CD14-positive monocyte (primary cell): Measurements from ENCODE around the gene HDHD5. TPM values are rescaled to one million over a fixed set of nuclear protein-coding genes. Genes with fewer than 3 reads are reported as not detected.

ENCODE experiments used
- DNase-seq, 3 donors: peaks; one replicate each; pipeline ENCODE4 v3.0.0-alpha.2; 2011 to 2022
- H2AFZ ChIP-seq: 2 replicates; pipeline ENCODE4 v1.6.0; 2012; ENCODE audit warnings: mild to moderate bottlenecking, low read depth, low read length, inconsistent platforms; ENCODE audit not compliant: insufficient read depth, poor library complexity, severe bottlenecking
- H3K27ac ChIP-seq, 2 donors: 1 replicate in 1 of 2; 2 replicates in 1 of 2; pipeline ENCODE4 v1.5.1; 2012 to 2013; ENCODE audit warnings: low read length in 2 of 2, control low read depth in 1 of 2, inconsistent platforms in 1 of 2, low read depth in 1 of 2, mild to moderate bottlenecking in 1 of 2
- H3K27me3 ChIP-seq, 2 donors: one replicate each; pipeline versions ENCODE4 v1.6.0 to v1.6.1; 2011 to 2013; ENCODE audit warnings: low read length in 2 of 2; ENCODE audit not compliant: control insufficient read depth in 2 of 2, insufficient read depth in 2 of 2
- H3K36me3 ChIP-seq, 2 donors: replicated peaks in 1 of 2; 1 replicate in 1 of 2; 2 replicates in 1 of 2; pipeline versions ENCODE4 v1.5.1 to v1.6.1; 2012 to 2013; ENCODE audit warnings: low read length in 2 of 2, control low read depth in 1 of 2, inconsistent platforms in 1 of 2, mild to moderate bottlenecking in 1 of 2; ENCODE audit not compliant: insufficient read depth in 2 of 2, control insufficient read depth in 1 of 2
- H3K4me1 ChIP-seq, 2 donors: 1 replicate in 1 of 2; 2 replicates in 1 of 2; pipeline versions ENCODE4 v1.5.1 to v1.6.1; 2012 to 2013; ENCODE audit warnings: low read length in 2 of 2, control low read depth in 1 of 2, inconsistent platforms in 1 of 2, mild to moderate bottlenecking in 1 of 2, moderate library complexity in 1 of 2; ENCODE audit not compliant: insufficient read depth in 2 of 2, control insufficient read depth in 1 of 2
- H3K4me2 ChIP-seq: replicated peaks from 2 replicates; pipeline ENCODE3; 2012; ENCODE audit warnings: low read length, moderate library complexity, mild to moderate bottlenecking; ENCODE audit not compliant: poor library complexity, severe bottlenecking; ENCODE audit errors: extremely low read depth
- H3K4me3 ChIP-seq, 3 experiments: fragments of 200-600 bp in 1 of 3; sonication (generic) in 1 of 3; replicated peaks in 1 of 3; 1 replicate in 2 of 3; 2 replicates in 1 of 3; pipeline ENCODE4 v1.5.1; 2011 to 2013; ENCODE audit warnings: low read length in 3 of 3, mild to moderate bottlenecking in 3 of 3, control low read depth in 2 of 3, low read depth in 2 of 3, inconsistent platforms in 1 of 3, moderate library complexity in 1 of 3
- H3K79me2 ChIP-seq: 2 replicates; pipeline ENCODE4 v1.6.0; 2012; ENCODE audit warnings: mild to moderate bottlenecking, control low read depth, inconsistent platforms, low read length, moderate library complexity; ENCODE audit not compliant: insufficient read depth
- H3K9ac ChIP-seq: 2 replicates; pipeline ENCODE4 v1.6.0; 2017; ENCODE audit warnings: low read length, mild to moderate bottlenecking; ENCODE audit not compliant: insufficient read depth, poor library complexity, severe bottlenecking
- H3K9me3 ChIP-seq, 2 donors: replicated peaks in 1 of 2; 1 replicate in 1 of 2; 2 replicates in 1 of 2; pipeline versions ENCODE4 v1.5.1 to v1.6.1; 2012 to 2013; ENCODE audit warnings: low read length in 2 of 2, control low read depth in 1 of 2; ENCODE audit not compliant: control insufficient read depth in 1 of 2, insufficient read depth in 1 of 2
- H4K20me1 ChIP-seq: 2 replicates; pipeline ENCODE4 v1.6.0; 2012; ENCODE audit warnings: mild to moderate bottlenecking, low read length, control low read depth, moderate library complexity; ENCODE audit not compliant: insufficient read depth
- H3K27ac Mint-ChIP-seq, 7 donors: one replicate each; pipeline ENCODE4 v1.8.0; 2020; ENCODE audit warnings: mild to moderate bottlenecking in 7 of 7, mixed read lengths in 7 of 7, moderate library complexity in 6 of 7, inconsistent platforms in 2 of 7
- H3K27me3 Mint-ChIP-seq, 3 donors: one replicate each; pipeline ENCODE4 v1.8.0; 2021 to 2022; ENCODE audit warnings: low read depth in 3 of 3, mild to moderate bottlenecking in 3 of 3, mixed read lengths in 3 of 3, moderate library complexity in 3 of 3, inconsistent platforms in 1 of 3
- H3K36me3 Mint-ChIP-seq, 2 donors: one replicate each; pipeline ENCODE4 v1.8.0; 2020; ENCODE audit warnings: mixed read lengths in 2 of 2, inconsistent platforms in 1 of 2, mild to moderate bottlenecking in 1 of 2
- H3K4me1 Mint-ChIP-seq: one replicate; pipeline ENCODE4 v1.8.0; 2020; ENCODE audit warnings: mild to moderate bottlenecking, mixed read lengths
- H3K4me3 Mint-ChIP-seq, 2 donors: one replicate each; pipeline ENCODE4 v1.8.0; 2020; ENCODE audit warnings: mild to moderate bottlenecking in 2 of 2, mixed read lengths in 2 of 2, moderate library complexity in 1 of 2
- H3K9me3 Mint-ChIP-seq, 7 donors: one replicate each; pipeline ENCODE4 v1.8.0; 2020 to 2022; ENCODE audit warnings: mixed read lengths in 7 of 7, mild to moderate bottlenecking in 6 of 7, moderate library complexity in 6 of 7, inconsistent platforms in 2 of 7
- WGBS: methylation state at CpG from one replicate; pipeline ENCODE4 v1.1.5; 2013; ENCODE audit warnings: missing lambda C conversion rate; ENCODE audit not compliant: insufficient coverage; 5-methylcytosine and 5-hydroxymethylcytosine counted together
- intact Hi-C, 2 donors: fragments of 100-400 bp; cut with micrococcal nuclease; formaldehyde crosslinking; loops; one replicate each; pipeline versions ENCODE4 v1.15.0 to v1.15.1; 2023
- polyA plus RNA-seq, 3 donors: library from polyadenylated mRNA; depleted of rRNA in 1 of 3; unstranded in 2 of 3; stranded (reverse) in 1 of 3; fragments of 300-500 nt in 2 of 3; fragments of >200 nt in 1 of 3; fragmentation: Illumina TruSeq in 2 of 3; gene quantifications; 1 replicate in 2 of 3; 2 replicates in 1 of 3; pipeline ENCODE4 v1.2.3, GENCODE V29; 2012 to 2021
- TF ChIP-seq, protein P1 (sequence below): fragments of 200-600 bp; IDR thresholded peaks from one replicate; pipeline ENCODE4 v1.8.0; 2022; ENCODE audit warnings: antibody characterized with exemption, mild to moderate bottlenecking

Gene HDHD5
- polyA plus RNA-seq, 3 donors: 75.9 to 119 (median 79.9) TPM

DNA sequence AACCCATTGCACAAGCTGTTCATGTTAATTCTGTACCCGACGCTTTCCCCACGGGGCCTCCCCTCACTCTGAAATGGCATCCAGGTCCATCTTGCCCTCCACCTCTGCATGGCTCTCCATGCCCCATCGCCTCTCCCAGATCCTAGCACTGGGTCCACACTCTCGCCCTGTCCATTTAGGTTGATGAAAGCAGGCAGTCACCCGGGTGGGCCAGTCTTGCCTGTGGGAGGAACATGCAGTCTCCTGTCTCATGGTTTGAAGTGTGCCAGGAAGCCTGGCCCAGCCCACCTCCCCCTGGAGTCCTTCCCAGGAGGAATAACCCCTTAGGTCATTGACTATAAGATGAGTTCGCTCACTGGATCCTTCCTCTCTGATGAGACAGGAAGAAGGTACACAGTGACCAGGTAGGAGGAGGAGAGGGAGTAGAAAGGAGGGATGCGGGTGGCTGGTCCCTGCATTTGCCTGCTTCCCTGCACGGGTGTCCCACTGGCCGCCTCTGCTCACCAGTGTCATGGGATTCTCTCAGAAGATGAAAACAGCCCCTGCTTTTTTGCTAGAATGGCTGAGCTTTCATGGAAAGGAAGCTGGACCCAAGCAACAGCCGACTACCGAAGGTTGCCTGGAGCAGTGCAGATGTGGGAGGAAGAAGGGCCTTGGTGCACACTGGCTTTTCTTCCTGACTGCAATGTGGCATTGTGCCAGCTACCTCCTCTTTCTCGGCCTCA, 44.7 kb downstream of the HDHD5 start:
- Mint-ChIP-seq H3K36me3 (peaks cover 42 to 63% of the 10 kb centered on the region in 2 donors), H3K27ac (peak overlapping the region; percentile 72 to 96 (median 91)), H3K27me3 (peaks cover 0 to 2% (median 0%) of the 10 kb centered on the region in 3 donors), H3K4me3 (peak overlapping the region; percentile 21 to 60), H3K9me3 (peaks cover 0 to 2% (median 0%) of the 10 kb centered on the region in 7 donors), H3K4me1 (peaks cover 100% of the 10 kb centered on the region)
- Histone ChIP-seq H3K4me1 (peaks cover 100% of the 10 kb centered on the region in 2 donors), H3K9me3 (no peaks in the 10 kb centered on the region), H3K9ac (peak overlapping the region; percentile 18), H3K4me3 (peak overlapping the region in 1 of 3 experiments; percentile 79), H3K79me2 (peaks cover 74% of the 10 kb centered on the region), H4K20me1 (peaks cover 91% of the 10 kb centered on the region), H3K27ac (peak overlapping the region; percentile 85 to 86), H3K36me3 (peaks cover 31 to 49% of the 10 kb centered on the region in 2 donors), H2AFZ (no peak overlapping the region), H3K27me3 (no peaks in the 10 kb centered on the region), H3K4me2 (peak overlapping the region; percentile 86)
- intact Hi-C loops: no loop called here
- TF ChIP-seq, protein P1, sequence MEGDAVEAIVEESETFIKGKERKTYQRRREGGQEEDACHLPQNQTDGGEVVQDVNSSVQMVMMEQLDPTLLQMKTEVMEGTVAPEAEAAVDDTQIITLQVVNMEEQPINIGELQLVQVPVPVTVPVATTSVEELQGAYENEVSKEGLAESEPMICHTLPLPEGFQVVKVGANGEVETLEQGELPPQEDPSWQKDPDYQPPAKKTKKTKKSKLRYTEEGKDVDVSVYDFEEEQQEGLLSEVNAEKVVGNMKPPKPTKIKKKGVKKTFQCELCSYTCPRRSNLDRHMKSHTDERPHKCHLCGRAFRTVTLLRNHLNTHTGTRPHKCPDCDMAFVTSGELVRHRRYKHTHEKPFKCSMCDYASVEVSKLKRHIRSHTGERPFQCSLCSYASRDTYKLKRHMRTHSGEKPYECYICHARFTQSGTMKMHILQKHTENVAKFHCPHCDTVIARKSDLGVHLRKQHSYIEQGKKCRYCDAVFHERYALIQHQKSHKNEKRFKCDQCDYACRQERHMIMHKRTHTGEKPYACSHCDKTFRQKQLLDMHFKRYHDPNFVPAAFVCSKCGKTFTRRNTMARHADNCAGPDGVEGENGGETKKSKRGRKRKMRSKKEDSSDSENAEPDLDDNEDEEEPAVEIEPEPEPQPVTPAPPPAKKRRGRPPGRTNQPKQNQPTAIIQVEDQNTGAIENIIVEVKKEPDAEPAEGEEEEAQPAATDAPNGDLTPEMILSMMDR: no peak
- DNase-seq: no peak
- WGBS: 49% methylated on average over 7 of the region's 13 CpGs

DNA sequence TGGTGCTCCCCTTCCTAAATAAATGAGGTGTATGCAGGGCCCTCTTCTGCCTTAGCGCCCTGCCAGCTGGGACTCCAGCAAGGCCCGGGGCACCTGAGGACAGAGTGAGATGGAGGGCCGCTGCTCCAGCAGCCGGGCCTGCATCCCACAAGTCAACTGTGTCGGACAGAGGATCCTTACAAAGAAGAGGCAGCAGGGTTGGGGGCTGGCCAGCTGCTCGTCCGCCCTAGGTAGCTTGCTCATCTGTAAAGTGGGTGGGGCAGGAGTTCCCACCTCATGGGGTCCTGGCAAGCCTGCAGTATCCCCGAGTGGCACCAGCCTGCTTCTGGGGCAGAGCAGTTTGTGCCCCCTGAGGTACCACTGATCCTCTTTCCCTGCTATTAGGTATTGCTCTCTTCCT, 45.5 kb downstream of the HDHD5 start:
- Histone ChIP-seq H3K4me3 (peak overlapping the region in 1 of 3 experiments; percentile 79), H3K9me3 (no peaks in the 10 kb centered on the region), H3K79me2 (peaks cover 74% of the 10 kb centered on the region), H3K4me2 (peak overlapping the region; percentile 86), H3K9ac (no peak overlapping the region), H3K27ac (peak overlapping the region; percentile 85 to 86), H3K36me3 (peaks cover 38 to 57% of the 10 kb centered on the region in 2 donors), H3K4me1 (peaks cover 99 to 100% of the 10 kb centered on the region in 2 donors), H4K20me1 (peaks cover 91% of the 10 kb centered on the region), H3K27me3 (no peaks in the 10 kb centered on the region), H2AFZ (no peak overlapping the region)
- Mint-ChIP-seq H3K27ac (peak overlapping the region; percentile 73 to 96 (median 82)), H3K4me1 (peaks cover 94% of the 10 kb centered on the region), H3K27me3 (peaks cover 0 to 2% (median 0%) of the 10 kb centered on the region in 3 donors), H3K9me3 (peaks cover 0 to 2% (median 0%) of the 10 kb centered on the region in 7 donors), H3K4me3 (peak overlapping the region in 1 of 2 donors; percentile 39), H3K36me3 (peaks cover 44 to 69% of the 10 kb centered on the region in 2 donors)
- 88% methylated on average over 8 of the region's 8 CpGs for WGBS
- no peak for DNase-seq
- TF ChIP-seq, protein P1: no peak
- intact Hi-C loops: no loop called here
